G401.6 (cell line): ENCODE data around the gene E2F2.

Experiments
- FAIRE-seq: peaks from 2 replicates; lab custom pipeline; 2012; peaks lifted over from hg19 to GRCh38; lab: Jason Lieb, UNC

The E2F2 gene

GRCh38 chr1:23481904-23482303 lies 49.1 kb downstream of the E2F2 start:
- FAIRE-seq, result no peak

- FAIRE-seq, result no peak
Measured at GRCh38 chr1:23481026-23481597, 49.9 kb downstream of the E2F2 start.

- FAIRE-seq, result no peak
Measured at GRCh38 chr1:23480187-23481025, 50.6 kb downstream of the E2F2 start.

GRCh38 chr1:23479666-23479941 lies 51.4 kb downstream of the E2F2 start:
- no peak for FAIRE-seq

- no peak for FAIRE-seq
Measured at GRCh38 chr1:23478896-23479665, 52.0 kb downstream of the E2F2 start.

- FAIRE-seq, result no peak
Measured at GRCh38 chr1:23477359-23478144, 53.5 kb downstream of the E2F2 start.

GRCh38 chr1:23475641-23476040 lies 55.4 kb downstream of the E2F2 start:
- no peak for FAIRE-seq

- FAIRE-seq, result no peak
Measured at GRCh38 chr1:23475134-23475628, 55.9 kb downstream of the E2F2 start.

GRCh38 chr1:23473037-23473800 lies 57.8 kb downstream of the E2F2 start:
- no peak for FAIRE-seq

- no peak for FAIRE-seq
Measured at GRCh38 chr1:23472351-23473036, 58.5 kb downstream of the E2F2 start.

- FAIRE-seq, result no peak
Measured at GRCh38 chr1:23471473-23472075, 59.5 kb downstream of the E2F2 start.

GRCh38 chr1:23470282-23471070 lies 60.6 kb downstream of the E2F2 start:
- no peak for FAIRE-seq

- FAIRE-seq, result no peak
Measured at GRCh38 chr1:23469372-23469982, 61.6 kb downstream of the E2F2 start.

- no peak for FAIRE-seq
Measured at GRCh38 chr1:23466423-23466989, 64.5 kb downstream of the E2F2 start.

GRCh38 chr1:23463286-23463685 lies 67.7 kb downstream of the E2F2 start:
- no peak for FAIRE-seq

- FAIRE-seq, result no peak
Measured at GRCh38 chr1:23462766-23463165, 68.3 kb downstream of the E2F2 start.

- no peak for FAIRE-seq
Measured at GRCh38 chr1:23461050-23461449, 70.0 kb downstream of the E2F2 start.

GRCh38 chr1:23460519-23460918 lies 70.5 kb downstream of the E2F2 start:
- no peak for FAIRE-seq

- no peak for FAIRE-seq
Measured at GRCh38 chr1:23459338-23459757, 71.7 kb downstream of the E2F2 start.
